ENCODE data around the gene TNFAIP8L2. TPM values are rescaled to one million over a fixed set of nuclear protein-coding genes. Genes with fewer than 3 reads are reported as not detected.
"Not testable (repeated sequence)": the region's sequence is repeated elsewhere in the genome, so short reads cannot be mapped to it uniquely, and the experiment has no call there.

The TNFAIP8L2 gene
- polyA plus RNA-seq, 1 donor from 2014 or later: not detected

- H3K27ac ChIP-seq (ENCODE audit: low read length); H3K4me3 ChIP-seq (ENCODE audit: low read length); H3K36me3 ChIP-seq (ENCODE audit: insufficient read depth, low read length); H3K9me2 ChIP-seq (ENCODE audit: insufficient read depth, low read length); H2AFZ ChIP-seq (ENCODE audit: low read depth, low read length); H4K20me1 ChIP-seq (ENCODE audit: insufficient read depth); H3K27me3 ChIP-seq (ENCODE audit: insufficient read depth, low read depth, low read length); H3K9me3 ChIP-seq (ENCODE audit: low read length); H3K9ac ChIP-seq (ENCODE audit: low read length); H3F3A ChIP-seq (ENCODE audit: insufficient read depth, low read length, poor library complexity, severe bottlenecking); H3K4me2 ChIP-seq (ENCODE audit: low read length): not testable (repeated sequence)
- H3K79me2 ChIP-seq (replicated peaks; ENCODE audit: insufficient read depth, low read length): peaks cover 54% of the 10 kb centered on the region
Measured at GRCh38 chr1:151205381-151205965, 49.0 kb downstream of the TNFAIP8L2 start.

Other genes starting within 250 kb of the TNFAIP8L2 start
- gene SETDB1, start 230.3 kb upstream of the TNFAIP8L2 start, polyA plus RNA-seq: 39.1 and 51.1 TPM in 2 replicates
- 39.1 and 49.7 TPM in 2 replicates for gene CERS2, start 181.8 kb upstream of the TNFAIP8L2 start, polyA plus RNA-seq
- gene ANXA9, start 174.4 kb upstream of the TNFAIP8L2 start, polyA plus RNA-seq: not detected in 2 replicates
- gene MINDY1, start 149.7 kb upstream of the TNFAIP8L2 start, polyA plus RNA-seq: 16.1 and 25.2 TPM in 2 replicates
- gene PRUNE1, start 148.2 kb upstream of the TNFAIP8L2 start, polyA plus RNA-seq: 25.7 and 32.2 TPM in 2 replicates
- gene BNIPL, start 120.1 kb upstream of the TNFAIP8L2 start, polyA plus RNA-seq: 0.16 and 0.33 TPM in 2 replicates
- gene C1orf56, start 108.9 kb upstream of the TNFAIP8L2 start, polyA plus RNA-seq: 0.87 and 1.2 TPM in 2 replicates
- gene CDC42SE1, start 97.0 kb upstream of the TNFAIP8L2 start, polyA plus RNA-seq: 102 and 107 TPM in 2 replicates
- gene MLLT11, start 96.3 kb upstream of the TNFAIP8L2 start, polyA plus RNA-seq: 131 and 142 TPM in 2 replicates
- 3.0 and 4.1 TPM in 2 replicates for gene GABPB2, start 85.9 kb upstream of the TNFAIP8L2 start, polyA plus RNA-seq
- 32.5 and 39.3 TPM in 2 replicates for gene SEMA6C, start 10.0 kb upstream of the TNFAIP8L2 start, polyA plus RNA-seq
- gene LYSMD1, start 9.3 kb downstream of the TNFAIP8L2 start, polyA plus RNA-seq: 13.3 and 16.0 TPM in 2 replicates
- 91.1 and 106 TPM in 2 replicates for gene SCNM1, start 9.5 kb downstream of the TNFAIP8L2 start, polyA plus RNA-seq
- not detected in 2 replicates for gene TMOD4, start 19.3 kb downstream of the TNFAIP8L2 start, polyA plus RNA-seq
- 232 and 275 TPM in 2 replicates for gene VPS72, start 33.5 kb downstream of the TNFAIP8L2 start, polyA plus RNA-seq
- gene PIP5K1A, start 41.9 kb downstream of the TNFAIP8L2 start, polyA plus RNA-seq: 66.0 and 66.4 TPM in 2 replicates
- gene PSMD4, start 98.1 kb downstream of the TNFAIP8L2 start, polyA plus RNA-seq: 341 and 364 TPM in 2 replicates
- gene ZNF687, start 125.7 kb downstream of the TNFAIP8L2 start, polyA plus RNA-seq: 6.2 and 6.9 TPM in 2 replicates
- 22.8 and 25.8 TPM in 2 replicates for gene PI4KB, start 170.8 kb downstream of the TNFAIP8L2 start, polyA plus RNA-seq
- gene RFX5, start 190.6 kb downstream of the TNFAIP8L2 start, polyA plus RNA-seq: 36.7 and 56.2 TPM in 2 replicates
- gene SELENBP1, start 216.1 kb downstream of the TNFAIP8L2 start, polyA plus RNA-seq: not detected in 2 replicates
- gene PSMB4, start 242.9 kb downstream of the TNFAIP8L2 start, polyA plus RNA-seq: 695 and 729 TPM in 2 replicates

All from neural cell (in vitro differentiated cells).